ENCODE results near the gene PHEX.

Gene PHEX

GRCh38 chrX:22081475-22082092, 49.5 kb downstream of the PHEX start:
- in situ Hi-C loops (cut with HindIII; ENCODE audit: low sequenced_read_pairs), result no loop called here
- peak; percentile 16 for DNase-seq (ENCODE audit: low read depth)
- TF ChIP-seq CTCF (IDR thresholded peaks at IDR 0.05; ENCODE audit: low read depth, low read length, missing control alignments), result peak; percentile 60
- no peak overlapping the region for H3K4me3 ChIP-seq (ENCODE audit: low read depth, low read length)

DNA sequence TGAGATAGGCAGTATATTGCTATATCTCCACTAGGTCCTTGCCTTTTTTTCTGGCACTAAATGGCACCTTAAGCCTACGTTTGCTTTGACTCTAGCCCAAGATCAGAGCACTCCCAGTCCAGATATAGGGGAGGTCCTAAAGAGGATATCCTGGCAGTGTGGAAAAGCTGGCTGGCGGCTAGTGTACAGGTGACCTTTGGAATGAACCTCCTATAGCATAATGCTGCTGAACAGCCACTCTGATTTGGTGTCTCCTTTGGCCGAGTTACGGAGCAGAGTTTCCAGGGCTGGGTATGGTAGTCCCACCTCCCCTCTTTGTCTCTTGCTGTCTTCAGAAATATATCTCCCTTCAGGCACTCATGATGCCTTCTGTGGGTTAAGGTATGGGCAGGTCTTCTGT, 53.9 kb downstream of the PHEX start:
- no peak overlapping the region for H3K4me3 ChIP-seq (ENCODE audit: low read depth, low read length)
- no peak for DNase-seq (ENCODE audit: low read depth)
- in situ Hi-C loops (cut with HindIII; ENCODE audit: low sequenced_read_pairs), result no loop called here
- TF ChIP-seq CTCF (IDR thresholded peaks at IDR 0.05; ENCODE audit: low read depth, low read length, missing control alignments), result no peak

DNA sequence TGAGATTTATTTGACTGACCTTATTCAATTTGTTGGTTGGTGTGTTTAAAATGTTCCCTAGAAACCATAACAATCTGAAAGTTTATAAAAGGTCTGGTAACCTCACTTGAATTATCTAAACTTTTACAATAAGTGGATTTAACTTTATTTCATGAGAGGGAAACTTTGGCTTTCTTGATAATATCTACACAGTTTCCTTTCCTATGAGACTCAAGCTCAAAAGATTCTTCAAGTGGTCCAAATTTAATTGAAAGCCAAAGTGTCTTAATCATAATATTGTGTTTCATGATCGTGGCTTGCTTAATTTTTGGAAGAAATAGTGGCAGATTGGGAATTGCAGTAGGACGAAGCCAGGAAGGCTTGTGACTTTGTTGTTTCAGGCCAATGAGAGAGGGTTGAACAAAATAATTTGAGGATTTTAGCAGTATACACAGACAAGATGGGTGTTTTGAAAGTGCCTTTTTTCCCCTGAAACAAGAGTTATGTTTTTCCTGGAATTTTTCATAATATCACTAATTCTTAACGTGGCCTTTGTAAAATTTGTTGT, 55.0 kb downstream of the PHEX start:
- DNase-seq (ENCODE audit: low read depth), result no peak
- in situ Hi-C loops (cut with HindIII; ENCODE audit: low sequenced_read_pairs), result no loop called here
- no peak for TF ChIP-seq CTCF (IDR thresholded peaks at IDR 0.05; ENCODE audit: low read depth, low read length, missing control alignments)
- H3K4me3 ChIP-seq (ENCODE audit: low read depth, low read length), result no peak overlapping the region

- TF ChIP-seq CTCF (IDR thresholded peaks at IDR 0.05; ENCODE audit: low read depth, low read length, missing control alignments), result no peak
Observed at GRCh38 chrX:22088326-22088725, 56.2 kb downstream of the PHEX start.

GRCh38 chrX:22090181-22090580, 58.1 kb downstream of the PHEX start:
- in situ Hi-C loops (cut with HindIII; ENCODE audit: low sequenced_read_pairs), result no loop called here
- H3K4me3 ChIP-seq (ENCODE audit: low read depth, low read length), result no peak overlapping the region
- TF ChIP-seq CTCF (IDR thresholded peaks at IDR 0.05; ENCODE audit: low read depth, low read length, missing control alignments), result no peak
- DNase-seq (ENCODE audit: low read depth), result no peak

More at GRCh38 chrX:22088326-22088725, 56.2 kb downstream of the PHEX start:
- H3K4me3 ChIP-seq (ENCODE audit: low read depth, low read length), result no peak overlapping the region
- no peak for DNase-seq (ENCODE audit: low read depth)
- in situ Hi-C loops (cut with HindIII; ENCODE audit: low sequenced_read_pairs), result no loop called here

- in situ Hi-C loops (cut with HindIII; ENCODE audit: low sequenced_read_pairs), result no loop called here
Observed at GRCh38 chrX:22093550-22093949, 61.4 kb downstream of the PHEX start.

More at GRCh38 chrX:22093550-22093949, 61.4 kb downstream of the PHEX start:
- DNase-seq (ENCODE audit: low read depth), result no peak
- H3K4me3 ChIP-seq (ENCODE audit: low read depth, low read length), result no peak overlapping the region
- TF ChIP-seq CTCF (IDR thresholded peaks at IDR 0.05; ENCODE audit: low read depth, low read length, missing control alignments), result no peak
